Renal cortical epithelial cell (primary cell): ENCODE results near the gene ACACA. TPM values are rescaled to one million over a fixed set of nuclear protein-coding genes. Genes with fewer than 3 reads are reported as not detected.
A peak's percentile ranks its signal among the peaks of the same experiment; 100 is the strongest.
"Not testable (repeated sequence)": the region's sequence is repeated elsewhere in the genome, so short reads cannot be mapped to it uniquely, and the experiment has no call there.

ENCODE experiments used
- DNase-seq: peaks from one replicate; pipeline ENCODE4 v3.0.0-alpha.2; 2011; ENCODE audit warnings: low read depth
- total RNA-seq: library from RNA; depleted of rRNA; stranded (reverse); fragments of >200 nt; gene quantifications from 2 replicates; pipeline ENCODE4 v1.2.3, GENCODE V29; 2014

Gene ACACA
- 46.4 and 77.5 TPM in 2 replicates for total RNA-seq

- DNase-seq: peak; percentile 42
Measured at GRCh38 chr17:37406635-37407461, at the start of gene ACACA, which contains the start of gene TADA2A. Gene ACACA (minus strand): TSS chr17:37406836. CDS start chr17:37406299, 537 bp downstream. Gene TADA2A (plus strand): TSS chr17:37406886. CDS start chr17:37411366, 4,480 bp downstream.

GRCh38 chr17:37450112-37450511 is 43.5 kb upstream of the ACACA start:
- DNase-seq: peak; percentile 69

- peak; percentile 85 for DNase-seq
Measured at GRCh38 chr17:37447641-37448040, 41.0 kb upstream of the ACACA start.

- DNase-seq: peak; percentile 99
Measured at GRCh38 chr17:37446027-37446426, 39.4 kb upstream of the ACACA start.

- not testable (repeated sequence) for DNase-seq
Measured at GRCh38 chr17:37441369-37442014, 34.9 kb upstream of the ACACA start.

- DNase-seq: no peak
Measured at GRCh38 chr17:37440424-37440823, 33.8 kb upstream of the ACACA start.

GRCh38 chr17:37438141-37438540 is 31.5 kb upstream of the ACACA start:
- no peak for DNase-seq

GRCh38 chr17:37432671-37433070 is 26.0 kb upstream of the ACACA start:
- DNase-seq: no peak

- DNase-seq: peak; percentile 74
Measured at GRCh38 chr17:37430051-37430627, 23.5 kb upstream of the ACACA start.

- no peak for DNase-seq
Measured at GRCh38 chr17:37429453-37429852, 22.8 kb upstream of the ACACA start.

- DNase-seq: no peak
Measured at GRCh38 chr17:37429039-37429438, 22.4 kb upstream of the ACACA start.

GRCh38 chr17:37425268-37425667 is 18.6 kb upstream of the ACACA start:
- no peak for DNase-seq

GRCh38 chr17:37422971-37423625 is 16.5 kb upstream of the ACACA start:
- no peak for DNase-seq

- DNase-seq: peak; percentile 45
Measured at GRCh38 chr17:37417852-37418251, 11.2 kb upstream of the ACACA start.

- no peak for DNase-seq
Measured at GRCh38 chr17:37413875-37414519, 7.4 kb upstream of the ACACA start.

- DNase-seq: no peak
Measured at GRCh38 chr17:37410357-37410756, 3.7 kb upstream of the ACACA start.

GRCh38 chr17:37408145-37408479 is 1.5 kb upstream of the ACACA start:
- DNase-seq: not testable (repeated sequence)

GRCh38 chr17:37405955-37406634 is 541 bp downstream of the ACACA start:
- peak; percentile 47 for DNase-seq

- DNase-seq: not testable (repeated sequence)
Measured at GRCh38 chr17:37405522-37405921, 1.1 kb downstream of the ACACA start.

- DNase-seq: no peak
Measured at GRCh38 chr17:37400505-37400904, 6.1 kb downstream of the ACACA start.

- no peak for DNase-seq
Measured at GRCh38 chr17:37399265-37399803, 7.3 kb downstream of the ACACA start.
